ENCODE measurements around the gene MYRF.

- TF ChIP-seq, protein P1, sequence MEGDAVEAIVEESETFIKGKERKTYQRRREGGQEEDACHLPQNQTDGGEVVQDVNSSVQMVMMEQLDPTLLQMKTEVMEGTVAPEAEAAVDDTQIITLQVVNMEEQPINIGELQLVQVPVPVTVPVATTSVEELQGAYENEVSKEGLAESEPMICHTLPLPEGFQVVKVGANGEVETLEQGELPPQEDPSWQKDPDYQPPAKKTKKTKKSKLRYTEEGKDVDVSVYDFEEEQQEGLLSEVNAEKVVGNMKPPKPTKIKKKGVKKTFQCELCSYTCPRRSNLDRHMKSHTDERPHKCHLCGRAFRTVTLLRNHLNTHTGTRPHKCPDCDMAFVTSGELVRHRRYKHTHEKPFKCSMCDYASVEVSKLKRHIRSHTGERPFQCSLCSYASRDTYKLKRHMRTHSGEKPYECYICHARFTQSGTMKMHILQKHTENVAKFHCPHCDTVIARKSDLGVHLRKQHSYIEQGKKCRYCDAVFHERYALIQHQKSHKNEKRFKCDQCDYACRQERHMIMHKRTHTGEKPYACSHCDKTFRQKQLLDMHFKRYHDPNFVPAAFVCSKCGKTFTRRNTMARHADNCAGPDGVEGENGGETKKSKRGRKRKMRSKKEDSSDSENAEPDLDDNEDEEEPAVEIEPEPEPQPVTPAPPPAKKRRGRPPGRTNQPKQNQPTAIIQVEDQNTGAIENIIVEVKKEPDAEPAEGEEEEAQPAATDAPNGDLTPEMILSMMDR (IDR thresholded peaks at IDR 0.05; ENCODE audit: borderline replicate concordance, extremely low read depth, low read length, poor library complexity, severe bottlenecking) = peak; percentile 22
- no peak for TF ChIP-seq EZH2 (IDR thresholded peaks at IDR 0.05; ENCODE audit: borderline replicate concordance, low read depth, low read length, severe bottlenecking)
Measured at GRCh38 chr11:61833926-61834277, 81.5 kb downstream of the MYRF start.

All from DND-41 (cell line).